ENCODE results near the gene IL17B.
A peak's percentile ranks its signal among the peaks of the same experiment; 100 is the strongest.

The IL17B gene

DNA sequence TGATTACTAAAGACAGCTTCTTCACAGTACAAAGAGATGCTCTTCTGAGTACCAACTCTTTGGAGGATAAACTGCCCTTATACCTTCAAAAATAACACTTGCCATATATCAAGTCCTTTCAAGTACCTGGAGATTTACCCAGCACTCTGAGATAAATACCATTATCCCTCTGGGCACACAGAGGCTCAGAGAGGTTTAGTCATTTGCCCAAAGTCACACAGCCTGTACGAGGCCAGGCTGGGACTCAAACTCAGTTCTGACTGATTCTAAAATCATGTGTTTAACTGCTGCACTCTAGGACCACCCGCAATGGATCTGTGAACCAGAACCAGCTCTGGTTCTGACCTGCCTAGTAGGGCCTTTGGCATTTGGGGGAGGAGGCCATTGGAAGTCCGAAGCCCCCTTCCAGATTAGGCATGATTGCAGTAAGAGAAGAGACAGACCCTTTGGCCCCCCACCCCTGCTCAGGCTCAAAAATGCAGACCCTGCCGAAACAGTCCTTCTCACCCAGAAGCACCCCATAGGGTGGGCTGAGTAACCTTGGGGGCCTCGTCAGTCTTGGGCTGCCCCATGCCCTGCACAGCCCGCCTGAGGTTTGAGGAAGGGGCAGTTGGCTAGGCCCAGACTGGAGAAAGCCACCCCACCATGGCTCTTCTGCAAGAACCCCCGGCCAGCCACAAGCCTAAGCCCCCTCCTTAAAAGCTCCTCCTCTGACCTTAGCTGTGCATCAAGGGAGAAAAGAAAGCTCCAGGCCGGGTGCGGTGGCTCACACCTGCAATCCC, 32.8 kb upstream of the IL17B start:
- Histone ChIP-seq H3K36me3 (ENCODE audit: control insufficient read depth, insufficient read depth, low read length) (peaks cover 67% of the 10 kb centered on the region), H3K9ac (ENCODE audit: low read length) (peak overlapping the region; percentile 53), H3K27ac (ENCODE audit: low read depth, low read length) (peak overlapping the region; percentile 99), H3K4me1 (ENCODE audit: control insufficient read depth, insufficient read depth, low read length) (peaks cover 26% of the 10 kb centered on the region), H3K4me3 (ENCODE audit: low read length) (peak overlapping the region; percentile 93), H3K27me3 (ENCODE audit: control insufficient read depth, insufficient read depth, low read length) (no peaks in the 10 kb centered on the region)

DNA sequence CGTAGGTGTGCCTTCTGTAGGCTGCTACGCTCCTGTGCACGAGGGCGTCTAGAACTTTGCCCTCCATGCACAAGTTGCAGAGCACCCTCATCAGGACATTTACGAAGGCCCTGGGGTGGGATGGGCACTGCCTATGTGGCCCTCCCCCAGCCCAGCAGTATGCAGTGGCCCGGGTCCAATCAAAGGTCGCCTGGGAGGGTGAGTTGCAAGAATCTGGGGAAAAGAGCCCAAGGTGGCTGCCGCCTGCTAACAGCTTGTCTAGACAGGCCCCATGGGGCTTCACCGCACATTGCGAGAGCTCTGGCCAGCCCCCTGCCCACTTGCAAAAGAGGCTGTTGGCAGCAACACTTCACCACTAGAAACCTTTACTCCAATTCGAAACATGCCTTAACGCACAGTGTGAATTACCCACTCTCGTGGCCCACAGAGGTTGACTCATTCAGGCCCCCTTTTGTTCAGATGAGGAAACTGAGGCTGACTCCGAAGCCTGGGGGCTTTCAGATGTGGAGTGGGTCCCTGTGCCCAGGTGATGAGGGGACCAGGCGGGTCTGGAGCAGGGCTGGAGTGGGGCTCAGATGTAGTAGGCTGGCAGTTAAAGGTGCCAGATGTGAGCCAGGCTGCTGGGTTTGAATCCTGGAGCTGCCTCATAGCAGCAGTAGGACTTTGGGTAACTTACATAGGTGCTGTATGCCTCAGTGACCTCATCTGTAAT, 31.8 kb upstream of the IL17B start:
- Histone ChIP-seq H3K36me3 (ENCODE audit: control insufficient read depth, insufficient read depth, low read length) (peaks cover 63% of the 10 kb centered on the region), H3K4me1 (ENCODE audit: control insufficient read depth, insufficient read depth, low read length) (peaks cover 20% of the 10 kb centered on the region), H3K4me3 (ENCODE audit: low read length) (peak overlapping the region; percentile 93), H3K9ac (ENCODE audit: low read length) (peak overlapping the region; percentile 17), H3K27me3 (ENCODE audit: control insufficient read depth, insufficient read depth, low read length) (no peaks in the 10 kb centered on the region), H3K27ac (ENCODE audit: low read depth, low read length) (peak overlapping the region; percentile 99)

DNA sequence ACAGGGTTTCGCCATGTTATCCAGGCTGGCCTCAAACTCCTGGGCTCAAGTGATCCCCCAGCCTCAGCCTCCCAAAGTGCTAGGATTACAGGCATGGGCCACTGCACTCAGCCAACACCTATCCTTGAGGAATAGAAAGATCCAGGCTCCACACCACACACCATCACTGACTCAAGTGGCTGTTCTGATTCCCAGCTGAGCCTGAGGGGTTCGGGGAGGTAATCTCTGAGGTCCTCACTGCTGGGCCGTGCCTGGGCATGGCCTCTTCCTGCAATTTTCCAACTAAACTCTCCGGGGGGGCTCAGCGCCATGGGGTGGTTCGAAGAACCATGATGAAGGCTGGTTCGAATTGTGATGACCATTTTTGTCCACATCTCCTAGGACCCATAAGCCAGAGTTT, 31.0 kb upstream of the IL17B start:
- H3K4me1 ChIP-seq (ENCODE audit: control insufficient read depth, insufficient read depth, low read length) = peaks cover 23% of the 10 kb centered on the region
- peak overlapping the region; percentile 93 for H3K4me3 ChIP-seq (ENCODE audit: low read length)
- peak overlapping the region; percentile 98 for H3K9ac ChIP-seq (ENCODE audit: low read length)

DNA sequence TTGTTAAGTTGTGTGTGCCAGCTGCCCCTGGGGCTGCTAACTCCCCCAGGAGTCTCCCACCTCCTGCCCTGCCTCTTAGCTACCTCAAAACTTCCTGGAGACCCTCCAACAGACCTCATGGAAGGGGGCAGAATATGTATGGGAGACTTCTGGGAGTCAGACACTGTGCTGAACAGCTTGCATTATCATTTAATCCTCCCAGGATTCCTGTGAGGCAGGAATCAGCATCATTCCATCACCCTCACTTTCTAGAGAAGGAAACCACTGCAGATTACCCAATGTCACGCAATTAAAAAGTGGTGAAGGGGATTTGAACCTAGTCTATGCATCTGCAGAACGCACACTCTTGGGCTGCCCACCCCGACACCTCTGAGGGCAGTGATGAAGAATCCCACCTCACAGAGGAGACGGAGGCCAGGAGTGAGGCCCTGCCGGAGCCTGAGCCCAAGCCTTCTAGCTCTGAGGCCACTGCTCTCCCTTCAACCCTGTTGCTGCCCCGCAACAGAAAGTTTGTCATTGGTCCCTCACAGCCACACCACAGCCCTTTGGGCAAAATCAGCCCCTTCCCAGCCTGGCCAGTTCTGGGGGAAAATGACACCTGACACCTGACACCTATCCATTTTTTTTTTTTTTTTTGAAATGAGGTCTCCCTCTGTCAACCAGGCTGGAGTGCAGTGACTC, 30.3 kb upstream of the IL17B start:
- H3K27ac ChIP-seq (ENCODE audit: low read depth, low read length) = peak overlapping the region; percentile 99
- H3K4me3 ChIP-seq (ENCODE audit: low read length) = peak overlapping the region; percentile 93
- H3K27me3 ChIP-seq (ENCODE audit: control insufficient read depth, insufficient read depth, low read length) = no peaks in the 10 kb centered on the region
- H3K4me1 ChIP-seq (ENCODE audit: control insufficient read depth, insufficient read depth, low read length) = peaks cover 23% of the 10 kb centered on the region
- peaks cover 59% of the 10 kb centered on the region for H3K36me3 ChIP-seq (ENCODE audit: control insufficient read depth, insufficient read depth, low read length)
- H3K9ac ChIP-seq (ENCODE audit: low read length) = peak overlapping the region; percentile 98

More for the DNA sequence above, 31.0 kb upstream of the IL17B start:
- Histone ChIP-seq H3K36me3 (ENCODE audit: control insufficient read depth, insufficient read depth, low read length) (peaks cover 59% of the 10 kb centered on the region), H3K27ac (ENCODE audit: low read depth, low read length) (peak overlapping the region; percentile 99), H3K27me3 (ENCODE audit: control insufficient read depth, insufficient read depth, low read length) (no peaks in the 10 kb centered on the region)

DNA sequence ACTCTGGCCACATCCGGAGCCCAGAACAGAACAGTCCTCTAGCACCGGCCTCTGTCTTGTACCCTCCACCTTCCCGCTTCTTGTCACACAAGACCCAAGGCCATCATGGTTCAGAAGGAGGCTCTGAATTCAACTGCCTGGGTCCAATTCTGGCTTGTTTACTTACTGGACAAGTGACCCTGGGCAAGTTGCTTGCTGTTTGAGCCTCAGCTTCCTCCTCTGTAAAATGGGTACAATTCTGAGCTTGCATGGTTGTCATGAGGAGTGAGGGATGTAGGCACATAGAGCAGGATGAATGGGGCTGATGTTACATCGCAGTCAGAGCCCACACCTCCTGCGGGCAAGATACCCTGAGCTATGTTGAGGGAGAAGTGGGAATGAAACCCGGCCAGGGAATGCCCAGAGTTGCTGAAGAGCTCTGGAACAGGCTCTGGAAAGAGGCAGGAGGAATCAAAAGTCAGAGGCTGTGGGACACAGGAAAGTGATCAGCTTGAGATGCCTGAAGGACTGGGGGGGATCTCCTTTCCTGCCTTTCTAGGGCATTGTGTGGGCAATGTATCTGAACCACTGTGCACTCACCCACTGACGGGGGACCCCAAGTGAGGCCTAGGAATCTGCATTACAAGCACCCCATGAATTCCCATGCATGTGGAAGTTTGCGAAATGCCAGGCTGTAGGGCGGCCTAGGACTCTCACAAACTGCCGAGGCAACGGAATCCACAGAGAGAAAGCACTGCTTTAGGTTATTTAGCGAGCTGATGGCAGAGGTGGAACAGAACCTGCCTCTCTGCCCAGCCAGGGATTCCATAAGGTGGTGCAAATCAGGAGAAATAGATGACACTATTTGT, 29.4 kb upstream of the IL17B start:
- H3K27me3 ChIP-seq (ENCODE audit: control insufficient read depth, insufficient read depth, low read length) = no peaks in the 10 kb centered on the region
- peak overlapping the region; percentile 93 for H3K4me3 ChIP-seq (ENCODE audit: low read length)
- peak overlapping the region; percentile 98 for H3K9ac ChIP-seq (ENCODE audit: low read length)
- peaks cover 30% of the 10 kb centered on the region for H3K4me1 ChIP-seq (ENCODE audit: control insufficient read depth, insufficient read depth, low read length)
- peaks cover 54% of the 10 kb centered on the region for H3K36me3 ChIP-seq (ENCODE audit: control insufficient read depth, insufficient read depth, low read length)
- H3K27ac ChIP-seq (ENCODE audit: low read depth, low read length) = peak overlapping the region; percentile 99

DNA sequence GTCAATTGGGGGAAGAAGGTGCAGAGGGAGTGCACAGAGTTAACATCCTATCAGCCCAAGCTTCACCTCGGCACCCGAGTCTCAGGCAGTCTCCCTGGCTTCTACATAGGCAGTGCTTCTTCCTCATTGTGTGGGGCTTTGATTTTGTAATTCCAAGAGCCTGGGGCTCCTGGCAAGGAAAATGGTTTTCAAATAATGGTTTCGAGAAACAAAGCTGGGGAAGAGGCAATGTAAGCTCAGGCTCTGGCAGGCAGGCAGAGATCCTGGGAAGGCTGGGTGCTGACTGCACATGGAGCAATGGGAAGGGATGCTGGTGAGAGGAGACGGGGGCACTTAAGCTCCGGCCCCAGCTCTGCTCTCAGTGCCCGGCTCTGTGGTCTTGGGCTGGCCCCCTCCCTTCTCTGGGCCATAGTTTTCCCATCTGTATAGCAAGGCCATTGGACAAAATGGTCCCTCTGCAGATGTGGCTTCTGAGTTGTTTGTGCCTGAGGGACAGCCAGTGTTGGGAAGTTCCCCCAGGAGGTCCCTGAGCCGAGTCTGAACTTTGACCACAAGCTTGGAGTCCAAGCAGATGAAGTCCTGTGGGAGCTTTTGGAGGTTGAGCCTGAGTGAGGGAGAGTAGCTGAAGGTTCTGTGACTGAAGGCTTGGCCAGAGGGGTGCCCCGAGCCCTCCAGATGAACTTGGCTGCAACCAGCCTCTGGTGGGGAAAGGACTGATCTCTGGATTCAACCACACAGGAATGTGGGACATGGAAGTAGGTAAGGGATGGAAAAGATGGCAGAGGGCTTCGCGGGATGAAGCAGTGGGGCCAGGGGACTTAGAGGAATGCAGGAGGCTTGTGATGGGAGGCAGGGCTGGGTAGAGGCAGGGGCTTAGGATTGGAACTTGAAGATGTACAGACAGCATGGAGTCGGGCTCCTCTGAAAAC, 28.5 kb upstream of the IL17B start:
- H3K9ac ChIP-seq (ENCODE audit: low read length) = peak overlapping the region; percentile 98
- H3K27ac ChIP-seq (ENCODE audit: low read depth, low read length) = peak overlapping the region; percentile 99
- no peaks in the 10 kb centered on the region for H3K27me3 ChIP-seq (ENCODE audit: control insufficient read depth, insufficient read depth, low read length)
- peak overlapping the region; percentile 93 for H3K4me3 ChIP-seq (ENCODE audit: low read length)
- peaks cover 28% of the 10 kb centered on the region for H3K4me1 ChIP-seq (ENCODE audit: control insufficient read depth, insufficient read depth, low read length)
- H3K36me3 ChIP-seq (ENCODE audit: control insufficient read depth, insufficient read depth, low read length) = peaks cover 48% of the 10 kb centered on the region

DNA sequence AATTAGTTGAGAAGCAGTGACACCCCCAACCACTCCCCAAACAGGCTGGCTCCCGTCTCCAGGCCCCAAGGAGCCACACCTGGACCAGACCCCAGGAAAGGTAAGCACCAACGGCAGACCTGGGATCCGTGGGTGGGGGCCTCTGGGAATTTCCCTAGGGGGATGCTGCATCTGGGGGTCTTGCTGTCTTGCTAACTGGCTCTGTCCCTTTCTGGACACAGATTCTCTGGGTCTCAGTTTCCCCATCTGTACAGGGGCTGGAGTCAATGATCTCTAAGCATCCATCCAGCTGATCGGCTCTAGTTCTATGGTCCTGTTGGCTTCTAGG, 27.9 kb upstream of the IL17B start:
- Histone ChIP-seq H3K27me3 (ENCODE audit: control insufficient read depth, insufficient read depth, low read length) (no peaks in the 10 kb centered on the region), H3K27ac (ENCODE audit: low read depth, low read length) (peak overlapping the region; percentile 99), H3K4me3 (ENCODE audit: low read length) (peak overlapping the region; percentile 93), H3K36me3 (ENCODE audit: control insufficient read depth, insufficient read depth, low read length) (peaks cover 43% of the 10 kb centered on the region), H3K9ac (ENCODE audit: low read length) (peak overlapping the region; percentile 98), H3K4me1 (ENCODE audit: control insufficient read depth, insufficient read depth, low read length) (peaks cover 28% of the 10 kb centered on the region)

DNA sequence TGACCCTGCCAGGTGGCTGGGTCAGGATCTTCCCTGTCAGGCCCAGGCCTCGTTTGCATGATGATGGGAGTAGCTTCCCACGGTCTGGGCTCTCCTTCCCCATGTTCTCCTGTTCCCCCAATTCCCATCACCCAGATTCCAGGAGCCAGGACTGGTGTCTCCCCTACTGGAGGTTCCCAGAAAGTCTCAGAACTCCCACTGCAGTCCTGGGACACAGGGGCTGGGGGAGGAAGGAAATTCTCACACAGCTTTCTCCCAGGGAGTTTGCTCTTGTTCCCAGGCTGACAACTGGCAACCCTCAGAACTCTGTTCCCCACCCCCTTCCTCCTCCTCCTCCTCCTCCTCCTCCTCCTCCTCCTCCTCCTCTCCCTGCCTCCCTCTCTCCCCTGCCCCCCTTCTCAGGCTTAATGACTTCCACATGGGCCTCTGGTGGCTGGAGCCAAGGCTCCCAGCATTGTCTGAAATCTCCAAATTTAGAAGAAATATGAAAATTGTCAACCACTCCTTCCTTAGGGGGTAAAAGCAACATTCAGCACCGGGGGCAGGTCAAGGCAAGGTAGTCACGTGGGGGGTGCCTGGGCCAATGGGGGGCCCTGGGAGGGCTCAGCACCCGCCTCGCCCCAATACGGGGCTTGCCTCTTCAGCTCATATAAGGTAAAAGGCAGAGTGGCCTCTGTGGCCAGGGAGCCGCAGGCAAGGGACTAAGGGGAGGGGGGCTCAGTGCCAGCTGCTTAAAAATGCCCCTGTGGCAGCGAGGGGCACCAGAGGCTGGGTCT, 27.3 kb upstream of the IL17B start:
- no peaks in the 10 kb centered on the region for H3K27me3 ChIP-seq (ENCODE audit: control insufficient read depth, insufficient read depth, low read length)
- peak overlapping the region; percentile 99 for H3K27ac ChIP-seq (ENCODE audit: low read depth, low read length)
- peaks cover 39% of the 10 kb centered on the region for H3K36me3 ChIP-seq (ENCODE audit: control insufficient read depth, insufficient read depth, low read length)
- H3K9ac ChIP-seq (ENCODE audit: low read length) = peak overlapping the region; percentile 98
- peaks cover 28% of the 10 kb centered on the region for H3K4me1 ChIP-seq (ENCODE audit: control insufficient read depth, insufficient read depth, low read length)
- peak overlapping the region; percentile 93 for H3K4me3 ChIP-seq (ENCODE audit: low read length)

DNA sequence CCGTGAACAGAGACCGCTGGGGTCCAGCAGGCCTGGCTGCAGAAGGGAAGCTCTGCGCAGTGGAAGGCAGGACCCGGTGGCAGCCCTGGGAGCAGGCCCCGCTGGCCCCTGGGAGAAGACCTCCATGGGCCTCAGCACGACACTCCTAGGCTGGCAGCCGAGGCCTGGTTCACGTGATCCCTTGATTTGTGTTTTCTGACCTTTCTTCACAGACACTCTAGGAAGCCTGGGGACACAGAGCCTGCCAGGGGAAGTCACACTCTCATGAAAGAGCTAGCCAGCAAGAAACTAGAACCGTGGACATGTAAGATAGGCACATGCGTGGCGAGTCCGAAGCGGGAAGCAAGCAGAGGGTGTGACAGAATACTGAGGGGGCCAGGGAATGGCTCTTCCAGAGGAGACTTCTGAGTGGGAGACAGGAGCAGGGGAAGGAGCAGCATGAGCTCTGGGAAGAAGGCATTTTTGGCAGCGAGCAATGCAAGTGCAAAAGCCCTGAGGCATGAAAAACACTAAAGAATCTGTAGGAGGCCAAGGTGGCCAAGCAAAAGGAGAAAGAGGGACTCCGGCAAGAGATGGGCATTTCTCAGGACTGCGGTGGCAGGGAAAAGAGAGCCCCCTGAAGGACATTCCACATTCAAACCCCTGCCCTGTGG, 26.6 kb upstream of the IL17B start:
- H3K4me1 ChIP-seq (ENCODE audit: control insufficient read depth, insufficient read depth, low read length) = peaks cover 32% of the 10 kb centered on the region
- H3K4me3 ChIP-seq (ENCODE audit: low read length) = peak overlapping the region; percentile 60
- H3K27ac ChIP-seq (ENCODE audit: low read depth, low read length) = peak overlapping the region; percentile 99
- H3K9ac ChIP-seq (ENCODE audit: low read length) = peak overlapping the region; percentile 36
- peaks cover 34% of the 10 kb centered on the region for H3K36me3 ChIP-seq (ENCODE audit: control insufficient read depth, insufficient read depth, low read length)
- no peaks in the 10 kb centered on the region for H3K27me3 ChIP-seq (ENCODE audit: control insufficient read depth, insufficient read depth, low read length)

DNA sequence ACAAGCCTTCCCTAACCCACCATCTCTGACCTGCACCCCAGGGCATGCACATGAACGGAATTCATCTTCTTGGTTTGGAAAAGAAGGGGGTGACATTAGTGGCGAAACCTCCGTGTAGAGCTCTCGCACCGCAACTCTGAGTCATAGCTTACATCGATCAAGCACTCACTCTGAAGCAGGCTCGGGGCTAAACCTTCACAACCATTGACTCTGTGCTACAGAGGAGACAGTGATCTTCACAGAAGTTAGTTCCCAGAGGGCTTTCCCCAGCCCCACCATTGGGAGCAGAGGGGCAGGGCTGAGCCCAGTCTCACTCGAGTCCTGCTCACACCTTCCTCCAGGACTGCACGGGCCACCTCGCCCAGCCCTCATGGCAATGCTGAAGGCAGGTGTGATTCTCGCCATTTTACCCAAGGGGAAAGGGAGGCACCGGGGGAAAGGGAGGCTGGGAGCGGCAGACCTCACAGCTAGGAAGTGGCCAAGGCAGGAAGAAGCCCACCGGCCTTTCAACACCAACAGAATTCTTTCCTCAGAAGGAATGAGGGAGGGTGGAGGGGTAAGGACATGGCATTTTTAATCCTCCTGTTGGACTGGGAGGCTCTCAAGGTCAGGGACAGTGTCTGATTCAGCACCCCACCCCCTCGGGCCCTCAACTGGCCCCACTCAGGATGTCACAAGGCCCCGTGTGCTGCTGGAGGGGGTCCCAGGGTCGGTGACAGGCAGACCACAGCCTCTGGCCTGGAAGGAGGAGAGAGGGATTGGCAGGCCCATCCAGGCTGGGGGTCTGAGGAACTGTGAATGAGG, 25.9 kb upstream of the IL17B start:
- peak overlapping the region; percentile 36 for H3K9ac ChIP-seq (ENCODE audit: low read length)
- H3K27ac ChIP-seq (ENCODE audit: low read depth, low read length) = peak overlapping the region; percentile 99
- peak overlapping the region; percentile 51 for H3K4me3 ChIP-seq (ENCODE audit: low read length)
- H3K36me3 ChIP-seq (ENCODE audit: control insufficient read depth, insufficient read depth, low read length) = peaks cover 27% of the 10 kb centered on the region
- H3K4me1 ChIP-seq (ENCODE audit: control insufficient read depth, insufficient read depth, low read length) = peaks cover 39% of the 10 kb centered on the region
- no peaks in the 10 kb centered on the region for H3K27me3 ChIP-seq (ENCODE audit: control insufficient read depth, insufficient read depth, low read length)
